Measurements from ENCODE around the gene TCN1.

TCN1 gene

DNA sequence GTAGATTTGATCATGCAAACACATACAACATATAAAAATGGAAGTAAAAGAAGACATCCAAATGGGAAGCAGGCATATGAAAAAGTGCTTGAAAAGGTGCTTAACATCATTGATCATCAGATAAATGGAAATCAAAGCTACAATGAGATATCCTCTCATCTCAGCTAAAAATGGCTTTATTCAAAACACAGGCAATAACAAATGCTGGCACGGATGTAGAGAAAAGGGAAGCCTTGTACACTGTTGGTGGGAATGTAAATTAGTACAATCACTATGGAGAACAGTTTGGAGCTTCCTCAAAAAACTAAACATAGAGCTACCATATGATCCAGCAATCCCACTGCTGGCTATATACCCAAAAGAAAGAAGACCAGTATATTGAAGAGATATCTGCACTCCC is 549 bp upstream of the TCN1 start:
- H3K27ac ChIP-seq (ENCODE audit: low read length): no peak overlapping the region
- no peaks in the 10 kb centered on the region for H3K36me3 ChIP-seq (ENCODE audit: insufficient read depth, low read length)
- peaks cover 3% of the 10 kb centered on the region for H3K9me3 ChIP-seq (ENCODE audit: insufficient read depth, low read length, severe bottlenecking)
- H4K20me1 ChIP-seq (ENCODE audit: insufficient read depth, low read length): no peaks in the 10 kb centered on the region
- no peak for ATAC-seq (ENCODE audit: insufficient read depth, low read depth)
- H3K4me2 ChIP-seq (ENCODE audit: insufficient read depth, low read length): no peak overlapping the region
- no peak for TF ChIP-seq CTCF (IDR thresholded peaks at IDR 0.05; ENCODE audit: borderline replicate concordance, extremely low read depth, low read length, poor library complexity, severe bottlenecking)
- TF ChIP-seq EZH2 (IDR thresholded peaks at IDR 0.05; ENCODE audit: borderline replicate concordance, low read depth, low read length, severe bottlenecking): no peak
- no peak overlapping the region for H2AFZ ChIP-seq (ENCODE audit: low read depth, low read length)
- H3K9ac ChIP-seq (ENCODE audit: low read depth, low read length): no peak overlapping the region
- DNase-seq: no peak
- H3K27me3 ChIP-seq (ENCODE audit: insufficient read depth, low read length, poor library complexity): no peaks in the 10 kb centered on the region
- H3K79me2 ChIP-seq (ENCODE audit: insufficient read depth, low read length): no peaks in the 10 kb centered on the region
- no peaks in the 10 kb centered on the region for H3K4me1 ChIP-seq (ENCODE audit: insufficient read depth, low read length)
- H3K4me3 ChIP-seq (ENCODE audit: low read depth in 1 of 2, low read length in 2 of 2): no peak overlapping the region

- no peaks in the 10 kb centered on the region for H3K36me3 ChIP-seq (ENCODE audit: insufficient read depth, low read length)
- H3K27ac ChIP-seq (ENCODE audit: low read length): no peak overlapping the region
- H4K20me1 ChIP-seq (ENCODE audit: insufficient read depth, low read length): no peaks in the 10 kb centered on the region
- ATAC-seq (ENCODE audit: insufficient read depth, low read depth) (no peak), DNase-seq (no peak)
- no peaks in the 10 kb centered on the region for H3K4me1 ChIP-seq (ENCODE audit: insufficient read depth, low read length)
- TF ChIP-seq CTCF (IDR thresholded peaks at IDR 0.05; ENCODE audit: borderline replicate concordance, extremely low read depth, low read length, poor library complexity, severe bottlenecking) (no peak), EZH2 (IDR thresholded peaks at IDR 0.05; ENCODE audit: borderline replicate concordance, low read depth, low read length, severe bottlenecking) (no peak)
- no peak overlapping the region for H2AFZ ChIP-seq (ENCODE audit: low read depth, low read length)
- H3K4me2 ChIP-seq (ENCODE audit: insufficient read depth, low read length): no peak overlapping the region
- H3K27me3 ChIP-seq (ENCODE audit: insufficient read depth, low read length, poor library complexity): no peaks in the 10 kb centered on the region
- no peaks in the 10 kb centered on the region for H3K79me2 ChIP-seq (ENCODE audit: insufficient read depth, low read length)
- no peak overlapping the region for H3K4me3 ChIP-seq (ENCODE audit: low read depth in 1 of 2, low read length in 2 of 2)
- no peaks in the 10 kb centered on the region for H3K9me3 ChIP-seq (ENCODE audit: insufficient read depth, low read length, severe bottlenecking)
- H3K9ac ChIP-seq (ENCODE audit: low read depth, low read length): no peak overlapping the region
Observed at GRCh38 chr11:59865031-59865430, 1.3 kb downstream of the TCN1 start.

DNA sequence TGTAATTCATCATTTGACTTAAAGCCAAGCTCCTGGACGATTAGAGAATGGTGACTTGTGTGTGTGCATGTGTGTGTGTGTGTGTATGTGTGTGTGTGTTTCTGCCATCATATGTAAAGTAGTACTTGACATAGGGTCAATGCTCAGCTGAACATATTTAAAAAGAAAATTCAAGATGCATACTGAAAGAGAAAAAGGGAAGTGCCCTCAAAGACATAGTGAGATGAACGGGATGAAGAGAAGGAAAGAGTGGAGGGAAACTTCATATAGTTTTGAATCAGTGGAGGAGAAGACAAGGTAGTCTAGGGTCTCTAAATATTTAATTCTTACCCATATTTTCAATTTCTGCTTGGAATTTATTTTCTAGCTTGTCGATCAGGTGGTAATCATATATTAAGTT is 4.0 kb downstream of the TCN1 start:
- Histone ChIP-seq H4K20me1 (ENCODE audit: insufficient read depth, low read length) (no peaks in the 10 kb centered on the region), H3K27me3 (ENCODE audit: insufficient read depth, low read length, poor library complexity) (no peaks in the 10 kb centered on the region), H3K9me3 (ENCODE audit: insufficient read depth, low read length, severe bottlenecking) (no peaks in the 10 kb centered on the region), H3K4me1 (ENCODE audit: insufficient read depth, low read length) (peaks cover 24% of the 10 kb centered on the region), H3K4me2 (ENCODE audit: insufficient read depth, low read length) (no peak overlapping the region), H3K4me3 (ENCODE audit: low read depth in 1 of 2, low read length in 2 of 2) (no peak overlapping the region), H3K79me2 (ENCODE audit: insufficient read depth, low read length) (no peaks in the 10 kb centered on the region), H3K36me3 (ENCODE audit: insufficient read depth, low read length) (no peaks in the 10 kb centered on the region), H3K27ac (ENCODE audit: low read length) (no peak overlapping the region), H2AFZ (ENCODE audit: low read depth, low read length) (no peak overlapping the region), H3K9ac (ENCODE audit: low read depth, low read length) (no peak overlapping the region)
- TF ChIP-seq CTCF (IDR thresholded peaks at IDR 0.05; ENCODE audit: borderline replicate concordance, extremely low read depth, low read length, poor library complexity, severe bottlenecking): no peak
- no peak for TF ChIP-seq EZH2 (IDR thresholded peaks at IDR 0.05; ENCODE audit: borderline replicate concordance, low read depth, low read length, severe bottlenecking)
- ATAC-seq (ENCODE audit: insufficient read depth, low read depth) (no peak), DNase-seq (no peak)

DNA sequence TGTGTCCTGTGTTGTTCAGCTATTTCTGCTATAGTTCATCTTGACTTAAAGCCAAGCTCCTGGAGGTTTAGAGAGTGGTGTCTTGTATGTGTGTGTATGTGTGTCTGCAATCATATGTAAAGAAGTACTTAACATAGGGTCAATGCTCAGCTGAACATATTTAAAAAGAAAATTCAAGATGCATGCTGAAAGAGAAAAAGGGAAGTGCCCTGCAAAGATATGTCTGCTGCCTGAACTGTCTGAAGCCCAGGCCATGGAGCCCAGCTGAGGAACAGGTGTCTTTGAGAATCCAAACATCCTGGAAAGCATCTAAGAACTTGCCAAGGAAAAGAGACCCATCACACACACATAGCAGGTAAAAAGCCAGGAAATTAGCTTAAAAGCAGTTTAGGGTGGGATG is 6.6 kb downstream of the TCN1 start:
- Histone ChIP-seq H3K4me2 (ENCODE audit: insufficient read depth, low read length) (no peak overlapping the region), H3K27me3 (ENCODE audit: insufficient read depth, low read length, poor library complexity) (no peaks in the 10 kb centered on the region), H4K20me1 (ENCODE audit: insufficient read depth, low read length) (no peaks in the 10 kb centered on the region), H3K4me3 (ENCODE audit: low read depth in 1 of 2, low read length in 2 of 2) (no peak overlapping the region), H3K27ac (ENCODE audit: low read length) (no peak overlapping the region), H3K4me1 (ENCODE audit: insufficient read depth, low read length) (peaks cover 27% of the 10 kb centered on the region), H3K36me3 (ENCODE audit: insufficient read depth, low read length) (no peaks in the 10 kb centered on the region), H3K79me2 (ENCODE audit: insufficient read depth, low read length) (no peaks in the 10 kb centered on the region), H3K9me3 (ENCODE audit: insufficient read depth, low read length, severe bottlenecking) (no peaks in the 10 kb centered on the region), H3K9ac (ENCODE audit: low read depth, low read length) (no peak overlapping the region), H2AFZ (ENCODE audit: low read depth, low read length) (no peak overlapping the region)
- TF ChIP-seq CTCF (IDR thresholded peaks at IDR 0.05; ENCODE audit: borderline replicate concordance, extremely low read depth, low read length, poor library complexity, severe bottlenecking) (no peak), EZH2 (IDR thresholded peaks at IDR 0.05; ENCODE audit: borderline replicate concordance, low read depth, low read length, severe bottlenecking) (no peak)
- DNase-seq: no peak
- no peak for ATAC-seq (ENCODE audit: insufficient read depth, low read depth)

Measured in DND-41 (cell line).